Cardiac fibroblast (primary cell): ENCODE results near the gene OPCML.

Experiments
- DNase-seq, 2 donors: peaks; one replicate each; pipeline versions ENCODE4 v3.0.0 to v3.0.0-alpha.2; 2010; ENCODE audit warnings: low read depth in 2 of 2
- H3K4me3 ChIP-seq, 2 donors: replicated peaks in 1 of 2; 1 replicate in 1 of 2; 2 replicates in 1 of 2; pipeline ENCODE4 v1.5.1; 2011; ENCODE audit warnings: low read depth in 2 of 2, low read length in 2 of 2, mild to moderate bottlenecking in 2 of 2, moderate library complexity in 1 of 2
- TF ChIP-seq, protein P1 (sequence below): IDR thresholded peaks from one replicate; pipeline ENCODE4 v1.5.1; 2011; ENCODE audit warnings: low read depth, mild to moderate bottlenecking, low read length, inconsistent platforms

OPCML gene

GRCh38 chr11:133277886-133278285, 254.4 kb downstream of the OPCML start:
- TF ChIP-seq, protein P1, sequence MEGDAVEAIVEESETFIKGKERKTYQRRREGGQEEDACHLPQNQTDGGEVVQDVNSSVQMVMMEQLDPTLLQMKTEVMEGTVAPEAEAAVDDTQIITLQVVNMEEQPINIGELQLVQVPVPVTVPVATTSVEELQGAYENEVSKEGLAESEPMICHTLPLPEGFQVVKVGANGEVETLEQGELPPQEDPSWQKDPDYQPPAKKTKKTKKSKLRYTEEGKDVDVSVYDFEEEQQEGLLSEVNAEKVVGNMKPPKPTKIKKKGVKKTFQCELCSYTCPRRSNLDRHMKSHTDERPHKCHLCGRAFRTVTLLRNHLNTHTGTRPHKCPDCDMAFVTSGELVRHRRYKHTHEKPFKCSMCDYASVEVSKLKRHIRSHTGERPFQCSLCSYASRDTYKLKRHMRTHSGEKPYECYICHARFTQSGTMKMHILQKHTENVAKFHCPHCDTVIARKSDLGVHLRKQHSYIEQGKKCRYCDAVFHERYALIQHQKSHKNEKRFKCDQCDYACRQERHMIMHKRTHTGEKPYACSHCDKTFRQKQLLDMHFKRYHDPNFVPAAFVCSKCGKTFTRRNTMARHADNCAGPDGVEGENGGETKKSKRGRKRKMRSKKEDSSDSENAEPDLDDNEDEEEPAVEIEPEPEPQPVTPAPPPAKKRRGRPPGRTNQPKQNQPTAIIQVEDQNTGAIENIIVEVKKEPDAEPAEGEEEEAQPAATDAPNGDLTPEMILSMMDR, result no peak
- H3K4me3 ChIP-seq, result no peak overlapping the region
- no peak for DNase-seq

- TF ChIP-seq, protein P1, result no peak
- DNase-seq, result no peak
- no peak overlapping the region for H3K4me3 ChIP-seq
Observed at GRCh38 chr11:133271871-133272776, 260.2 kb downstream of the OPCML start.

- DNase-seq, result no peak
- TF ChIP-seq, protein P1, result no peak
- H3K4me3 ChIP-seq, result no peak overlapping the region
Observed at GRCh38 chr11:133271206-133271605, 261.1 kb downstream of the OPCML start.

DNA sequence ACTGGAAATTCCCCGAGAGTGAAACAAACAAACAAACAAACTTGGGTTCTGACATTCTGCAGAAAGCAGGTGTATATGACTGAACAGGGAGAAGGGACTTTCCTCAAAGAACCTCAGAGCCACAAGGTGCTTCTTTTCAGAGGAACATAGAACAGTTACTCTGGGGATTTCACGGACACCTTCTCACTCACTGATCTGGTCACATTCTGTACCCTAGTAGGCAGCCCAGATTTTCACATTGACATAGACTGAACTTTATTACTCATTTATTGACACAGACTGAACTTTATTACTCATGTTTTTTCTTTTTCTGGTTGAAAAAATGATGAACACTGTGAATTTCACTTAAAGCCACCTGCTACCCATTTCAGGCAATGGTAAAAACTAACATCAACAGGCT, 263.0 kb downstream of the OPCML start:
- DNase-seq, result no peak
- TF ChIP-seq, protein P1, result no peak
- no peak overlapping the region for H3K4me3 ChIP-seq

- TF ChIP-seq, protein P1, result no peak
- H3K4me3 ChIP-seq, result no peak overlapping the region
- DNase-seq, result no peak
Observed at GRCh38 chr11:133266986-133267385, 265.3 kb downstream of the OPCML start.

DNA sequence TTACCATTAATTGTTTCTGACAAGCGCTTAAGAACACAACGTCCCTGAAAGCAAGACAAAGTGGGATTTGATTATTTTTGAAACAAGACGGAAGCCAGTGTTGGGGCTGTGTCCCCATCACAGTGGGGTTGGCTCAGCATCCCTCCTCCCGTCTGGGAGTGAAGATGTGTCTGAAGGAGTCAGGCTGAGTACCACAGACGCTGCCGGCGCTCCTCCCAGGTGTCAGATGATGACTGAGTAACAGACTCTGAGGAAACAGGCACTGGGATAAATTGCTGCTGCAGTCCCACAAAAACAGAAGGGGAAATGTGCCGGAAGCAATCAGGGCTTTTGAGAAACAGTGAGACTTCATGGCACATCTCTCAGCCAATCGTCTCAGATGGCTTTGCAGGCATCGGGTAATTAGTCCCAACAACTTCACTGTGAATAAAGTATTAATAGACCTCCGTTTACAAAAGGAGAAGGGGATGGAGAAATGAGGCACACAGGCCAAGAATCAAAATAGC, 266.7 kb downstream of the OPCML start:
- TF ChIP-seq, protein P1, result no peak
- DNase-seq, result no peak
- H3K4me3 ChIP-seq, result no peak overlapping the region
